Sigmoid colon (tissue), 4 donors: Measurements from ENCODE around the gene OLAH.

Source experiments
- CTCF ChIP-seq, 4 experiments: fragments of 450-650 bp in 3 of 4; fragments of 200-600 bp in 1 of 4; IDR thresholded peaks; one replicate each; pipeline ENCODE4 v1.5.1; 2016 to 2019; ENCODE audit warnings: antibody characterized with exemption in 4 of 4, mild to moderate bottlenecking in 3 of 4, moderate library complexity in 2 of 4
- POLR2A ChIP-seq, 2 donors: fragments of 450-650 bp; IDR thresholded peaks; one replicate each; pipeline ENCODE4 v1.6.1; 2016; ENCODE audit warnings: antibody characterized with exemption in 2 of 2, mild to moderate bottlenecking in 2 of 2, moderate library complexity in 2 of 2
- POLR2AphosphoS5 ChIP-seq, 4 donors: sonication (generic); formaldehyde crosslinking; IDR thresholded peaks; one replicate each; pipeline ENCODE4 v1.6.1; 2017; ENCODE audit warnings: antibody characterized with exemption in 4 of 4

GRCh38 chr10:15072358-15072757 is 28.6 kb downstream of the OLAH start:
- TF ChIP-seq CTCF (IDR thresholded peaks at IDR 0.05) (no peak), POLR2A (IDR thresholded peaks at IDR 0.05) (no peak), POLR2AphosphoS5 (IDR thresholded peaks at IDR 0.05) (no peak)
